Measurements from ENCODE around the gene STOX1. TPM values are rescaled to one million over a fixed set of nuclear protein-coding genes. Genes with fewer than 3 reads are reported as not detected.
A peak's percentile ranks its signal among the peaks of the same experiment; 100 is the strongest.

The STOX1 gene
- polyA plus RNA-seq, 1 experiment, result not detected

- no peak overlapping the region for H3K4me3 ChIP-seq (ENCODE audit: low read depth, low read length)
- no peak for TF ChIP-seq CTCF (IDR thresholded peaks at IDR 0.05; ENCODE audit: insufficient read depth, low read depth, low read length)
- H3K27me3 ChIP-seq (ENCODE audit: control insufficient read depth, insufficient read depth, low read length), result no peaks in the 10 kb centered on the region
- ChIA-PET POLR2A (no interaction called here), CTCF (interaction anchor here (0.6 to 2.1 kb wide), 3 partner anchors 112 to 148 kb away, joined by 5 to 6 read pairs (median 5); no protein-coding TSS in a partner anchor)
- no peak for DNase-seq (ENCODE audit: low read depth)
- no peaks in the 10 kb centered on the region for H3K36me3 ChIP-seq (ENCODE audit: control insufficient read depth, insufficient read depth, low read length)
These were observed 71.9 kb downstream of the STOX1 start for GRCh38 chr10:68899186-68899745.

GRCh38 chr10:68900427-68901104 lies 73.2 kb downstream of the STOX1 start:
- Histone ChIP-seq H3K4me3 (ENCODE audit: low read depth, low read length) (peak overlapping the region; percentile 76), H3K27me3 (ENCODE audit: control insufficient read depth, insufficient read depth, low read length) (no peaks in the 10 kb centered on the region), H3K36me3 (ENCODE audit: control insufficient read depth, insufficient read depth, low read length) (no peaks in the 10 kb centered on the region)
- POLR2A ChIA-PET, result interaction anchor here (0.6 kb wide), 1 partner anchor 71 kb away, joined by 6 read pairs; no protein-coding TSS in a partner anchor
- no peak for TF ChIP-seq CTCF (IDR thresholded peaks at IDR 0.05; ENCODE audit: insufficient read depth, low read depth, low read length)
- CTCF ChIA-PET, result interaction anchor here (0.6 to 2.1 kb wide), 5 partner anchors 113 to 1203 kb away, joined by 3 to 6 read pairs (median 3); no protein-coding TSS in a partner anchor
- DNase-seq (ENCODE audit: low read depth), result peak; percentile 32

- no peaks in the 10 kb centered on the region for H3K36me3 ChIP-seq (ENCODE audit: control insufficient read depth, insufficient read depth, low read length)
- ChIA-PET CTCF (interaction anchor here (0.6 to 2.1 kb wide), 4 partner anchors 110 to 351 kb away, joined by 3 to 6 read pairs (median 4); no protein-coding TSS in a partner anchor), POLR2A (no interaction called here)
These were observed 74.0 kb downstream of the STOX1 start, which contains the start of gene DDX50 for GRCh38 chr10:68901105-68901927. Gene DDX50, plus strand, starts transcription at chr10:68901315. Its CDS starts 70 bp downstream, at chr10:68901385.

GRCh38 chr10:68902382-68902781 lies 75.1 kb downstream of the STOX1 start:
- H3K27me3 ChIP-seq (ENCODE audit: control insufficient read depth, insufficient read depth, low read length), result no peaks in the 10 kb centered on the region
- ChIA-PET POLR2A (no interaction called here), CTCF (no interaction called here)
- peak overlapping the region; percentile 76 for H3K4me3 ChIP-seq (ENCODE audit: low read depth, low read length)
- no peak for TF ChIP-seq CTCF (IDR thresholded peaks at IDR 0.05; ENCODE audit: insufficient read depth, low read depth, low read length)
- H3K36me3 ChIP-seq (ENCODE audit: control insufficient read depth, insufficient read depth, low read length), result no peaks in the 10 kb centered on the region; the same call in 1 of the 2 replicates
- no peak for DNase-seq (ENCODE audit: low read depth)

More at GRCh38 chr10:68901105-68901927, 74.0 kb downstream of the STOX1 start, which contains the start of gene DDX50:
- Histone ChIP-seq H3K4me3 (ENCODE audit: low read depth, low read length) (peak within 1 kb of the TSS; percentile 76), H3K27me3 (ENCODE audit: control insufficient read depth, insufficient read depth, low read length) (no peaks in the 10 kb centered on the region)
- peak; percentile 98 for DNase-seq (ENCODE audit: low read depth)
- TF ChIP-seq CTCF (IDR thresholded peaks at IDR 0.05; ENCODE audit: insufficient read depth, low read depth, low read length), result no peak
